Tibial artery (tissue), 4 donors: ENCODE data around the gene SDC3.

Experiments
- DNase-seq, 2 donors: peaks; one replicate each; pipeline ENCODE4 v3.0.0-alpha.2; 2019
- H3K27ac ChIP-seq, 2 donors: fragments of 200-600 bp; sonication (generic) in 1 of 2; 1 replicate in 1 of 2; 2 replicates in 1 of 2; pipeline ENCODE4 v1.5.1; 2018 to 2019; ENCODE audit warnings: mild to moderate bottlenecking in 1 of 2
- H3K27me3 ChIP-seq, 2 donors: fragments of 200-600 bp; sonication (generic) in 1 of 2; one replicate each; pipeline versions ENCODE4 v1.5.1 to v1.6.0; 2016 to 2019
- H3K36me3 ChIP-seq, 3 donors: fragments of 200-600 bp; sonication (generic) in 2 of 3; one replicate each; pipeline ENCODE4 v1.5.1; 2016 to 2019; ENCODE audit warnings: mild to moderate bottlenecking in 2 of 3
- H3K4me1 ChIP-seq, 4 donors: fragments of 200-600 bp; sonication (generic) in 2 of 4; 1 replicate in 3 of 4; 2 replicates in 1 of 4; pipeline ENCODE4 v1.5.1; 2016 to 2019
- H3K4me3 ChIP-seq, 2 donors: fragments of 200-600 bp; sonication (generic) in 1 of 2; 1 replicate in 1 of 2; 2 replicates in 1 of 2; pipeline ENCODE4 v1.5.1; 2018 to 2019; ENCODE audit warnings: mild to moderate bottlenecking in 2 of 2
- H3K9me3 ChIP-seq, 3 donors: fragments of 200-600 bp; sonication (generic) in 1 of 3; one replicate each; pipeline ENCODE4 v1.5.1; 2016 to 2019
- intact Hi-C: fragments of 100-400 bp; cut with DNase I; formaldehyde crosslinking; loops from one replicate; pipeline ENCODE4 v1.15.0; 2023; ENCODE audit warnings: low total_unique reads
- TF ChIP-seq, protein P1 (sequence below), 2 experiments: fragments of 200-600 bp in 1 of 2; fragments of 450-650 bp in 1 of 2; IDR thresholded peaks; one replicate each; pipeline ENCODE4 v1.5.1; 2017 to 2019; ENCODE audit warnings: antibody characterized with exemption in 2 of 2, mild to moderate bottlenecking in 1 of 2, moderate library complexity in 1 of 2

Gene SDC3

DNA sequence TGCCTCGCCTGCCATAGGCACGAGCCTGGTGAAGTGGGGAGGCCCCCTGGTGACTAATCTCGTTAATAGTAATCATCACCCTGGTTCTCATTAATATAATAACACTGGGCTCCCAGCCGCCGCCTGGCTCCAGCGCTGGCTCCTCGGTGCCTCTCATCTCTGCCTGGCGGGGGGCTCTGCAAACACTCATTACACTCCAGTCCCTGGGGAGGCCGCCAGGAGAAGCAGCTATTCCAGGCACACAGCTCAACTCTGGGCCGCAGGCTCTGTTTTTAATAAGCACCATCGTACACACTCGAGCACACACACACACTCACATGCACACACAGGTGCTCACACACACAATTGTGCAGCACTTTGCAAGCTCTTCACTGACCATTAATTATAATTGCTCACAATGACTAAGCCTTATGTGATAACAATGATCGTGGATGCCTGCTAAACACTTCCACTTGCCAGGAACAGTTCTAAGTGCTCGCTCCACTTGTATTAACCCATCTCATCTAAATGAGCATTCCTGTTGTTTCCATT lies 52.2 kb downstream of the SDC3 start:
- H3K27ac ChIP-seq: no peak overlapping the region
- intact Hi-C loops: no loop called here
- no peak overlapping the region for H3K4me3 ChIP-seq
- H3K27me3 ChIP-seq: no peaks in the 10 kb centered on the region
- DNase-seq: no peak
- no peaks in the 10 kb centered on the region for H3K36me3 ChIP-seq
- TF ChIP-seq, protein P1, sequence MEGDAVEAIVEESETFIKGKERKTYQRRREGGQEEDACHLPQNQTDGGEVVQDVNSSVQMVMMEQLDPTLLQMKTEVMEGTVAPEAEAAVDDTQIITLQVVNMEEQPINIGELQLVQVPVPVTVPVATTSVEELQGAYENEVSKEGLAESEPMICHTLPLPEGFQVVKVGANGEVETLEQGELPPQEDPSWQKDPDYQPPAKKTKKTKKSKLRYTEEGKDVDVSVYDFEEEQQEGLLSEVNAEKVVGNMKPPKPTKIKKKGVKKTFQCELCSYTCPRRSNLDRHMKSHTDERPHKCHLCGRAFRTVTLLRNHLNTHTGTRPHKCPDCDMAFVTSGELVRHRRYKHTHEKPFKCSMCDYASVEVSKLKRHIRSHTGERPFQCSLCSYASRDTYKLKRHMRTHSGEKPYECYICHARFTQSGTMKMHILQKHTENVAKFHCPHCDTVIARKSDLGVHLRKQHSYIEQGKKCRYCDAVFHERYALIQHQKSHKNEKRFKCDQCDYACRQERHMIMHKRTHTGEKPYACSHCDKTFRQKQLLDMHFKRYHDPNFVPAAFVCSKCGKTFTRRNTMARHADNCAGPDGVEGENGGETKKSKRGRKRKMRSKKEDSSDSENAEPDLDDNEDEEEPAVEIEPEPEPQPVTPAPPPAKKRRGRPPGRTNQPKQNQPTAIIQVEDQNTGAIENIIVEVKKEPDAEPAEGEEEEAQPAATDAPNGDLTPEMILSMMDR (IDR thresholded peaks at IDR 0.05): no peak
- peaks cover 0 to 6% (median 2%) of the 10 kb centered on the region in 4 donors for H3K4me1 ChIP-seq
- no peaks in the 10 kb centered on the region for H3K9me3 ChIP-seq

- Histone ChIP-seq H3K4me3 (no peak overlapping the region), H3K9me3 (no peaks in the 10 kb centered on the region), H3K4me1 (peaks cover 0 to 6% (median 2%) of the 10 kb centered on the region in 4 donors), H3K27ac (no peak overlapping the region), H3K27me3 (no peaks in the 10 kb centered on the region), H3K36me3 (no peaks in the 10 kb centered on the region)
- TF ChIP-seq, protein P1 (IDR thresholded peaks at IDR 0.05): no peak
- no peak for DNase-seq
- intact Hi-C loops: no loop called here
These were observed 52.8 kb downstream of the SDC3 start for GRCh38 chr1:30855686-30856259.

DNA sequence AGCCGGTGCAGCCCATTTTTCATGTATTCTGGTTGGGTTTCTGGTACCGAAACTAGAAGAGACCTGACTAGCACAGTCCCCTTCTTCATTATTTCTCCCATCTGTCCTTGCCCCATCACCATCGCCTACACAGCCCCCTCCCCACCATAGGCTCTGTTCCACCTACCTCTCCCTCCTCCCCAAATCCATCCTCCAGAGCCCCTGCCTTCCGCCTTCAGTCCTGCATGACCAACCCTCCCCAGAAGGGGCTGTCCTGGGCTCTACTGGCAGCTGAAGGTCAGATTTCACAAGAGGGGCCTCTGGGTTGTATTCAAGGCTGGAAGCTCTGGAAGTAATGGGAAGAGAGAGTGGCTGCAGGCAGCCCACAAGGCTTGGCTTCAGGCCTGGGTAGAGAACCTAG lies 55.2 kb downstream of the SDC3 start:
- intact Hi-C loops: no loop called here

DNA sequence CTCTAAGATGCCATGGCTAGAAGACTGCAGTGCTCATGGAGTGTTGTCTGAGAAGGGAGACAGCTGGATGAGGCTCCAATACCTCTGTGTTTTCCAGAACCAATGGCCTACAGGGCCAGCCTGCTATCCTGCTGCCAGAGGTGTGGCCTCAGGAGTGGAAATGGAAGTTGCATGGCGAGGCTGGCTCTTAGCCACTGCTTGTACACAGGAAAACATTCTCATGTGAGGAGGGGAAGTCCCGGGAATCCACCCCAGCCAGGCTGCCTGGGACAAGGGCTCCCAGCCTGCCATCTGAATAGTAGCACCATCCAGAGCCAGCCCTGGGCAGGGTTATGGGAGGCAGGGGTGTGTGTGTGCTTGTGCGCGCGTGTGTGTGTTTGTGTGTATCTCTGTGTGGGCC lies 56.5 kb downstream of the SDC3 start:
- Histone ChIP-seq H3K4me1 (peaks cover 0 to 8% (median 0%) of the 10 kb centered on the region in 4 donors), H3K36me3 (no peaks in the 10 kb centered on the region), H3K27ac (no peak overlapping the region), H3K4me3 (no peak overlapping the region), H3K27me3 (peaks cover 0 to 13% of the 10 kb centered on the region in 2 donors), H3K9me3 (no peaks in the 10 kb centered on the region)
- peak; percentile 70 to 79 for DNase-seq
- TF ChIP-seq, protein P1 (IDR thresholded peaks at IDR 0.05): no peak
- intact Hi-C loops: no loop called here

More for the DNA sequence above, 55.2 kb downstream of the SDC3 start:
- TF ChIP-seq, protein P1 (IDR thresholded peaks at IDR 0.05): no peak
- Histone ChIP-seq H3K4me3 (no peak overlapping the region), H3K27ac (no peak overlapping the region), H3K27me3 (peaks cover 0 to 10% of the 10 kb centered on the region in 2 donors), H3K36me3 (no peaks in the 10 kb centered on the region), H3K9me3 (no peaks in the 10 kb centered on the region), H3K4me1 (peaks cover 0 to 4% (median under 1%) of the 10 kb centered on the region in 4 donors)
- no peak for DNase-seq

DNA sequence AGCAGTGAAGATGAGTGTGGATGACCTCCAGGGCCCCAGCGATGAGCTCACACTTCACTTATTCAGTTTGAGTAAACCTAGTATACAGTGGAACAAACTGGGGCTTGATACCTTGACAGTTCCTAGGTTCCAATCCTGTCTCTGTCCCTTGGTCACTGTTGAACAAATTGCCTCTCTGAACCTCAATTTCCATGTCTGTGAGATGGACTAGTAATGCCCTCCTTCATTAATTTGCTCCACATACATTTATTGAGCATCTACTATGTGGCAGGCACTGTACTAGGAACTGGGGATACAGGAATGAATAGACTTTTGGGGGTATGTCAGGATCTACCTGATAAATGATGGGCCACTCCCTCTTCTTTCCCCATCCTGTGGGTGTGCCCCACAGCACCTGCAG lies 57.3 kb downstream of the SDC3 start:
- H3K27ac ChIP-seq: no peak overlapping the region
- TF ChIP-seq, protein P1 (IDR thresholded peaks at IDR 0.05): no peak

More for the DNA sequence above, 57.3 kb downstream of the SDC3 start:
- Histone ChIP-seq H3K4me3 (no peak overlapping the region), H3K4me1 (peaks cover 0 to 11% (median 0%) of the 10 kb centered on the region in 4 donors), H3K9me3 (no peaks in the 10 kb centered on the region), H3K36me3 (no peaks in the 10 kb centered on the region), H3K27me3 (peaks cover 0 to 13% of the 10 kb centered on the region in 2 donors)
- intact Hi-C loops: no loop called here
- DNase-seq: no peak
